Natural killer cell treated with Interleukin-12 subunit alpha and Interleukin-12 subunit beta and Interleukin-15 and Interleukin-18, amount 100 ng/mL, for 72 hours (primary cell): ENCODE data around the gene F9. TPM values are rescaled to one million over a fixed set of nuclear protein-coding genes. Genes with fewer than 3 reads are reported as not detected.
"Not testable (repeated sequence)": the region's sequence is repeated elsewhere in the genome, so short reads cannot be mapped to it uniquely, and the experiment has no call there.

Experiments
- ATAC-seq, 2 donors: fragments of 150-1000 bp; cut with Tn5 transposase in 1 of 2; sonication (Bioruptor Pico), chemical (Tn5 transposase) in 1 of 2; 2 replicates each; pipeline ENCODE4 v1.10.0; 2021
- DNase-seq: peaks from one replicate; pipeline ENCODE4 v3.0.0; 2022; ENCODE audit warnings: low spot score
- H3K27ac Mint-ChIP-seq, 2 donors: 1 replicate in 1 of 2; 2 replicates in 1 of 2; pipeline ENCODE4 v1.8.0; 2022; ENCODE audit warnings: mixed read lengths in 2 of 2, mild to moderate bottlenecking in 1 of 2, moderate library complexity in 1 of 2
- H3K27me3 Mint-ChIP-seq, 2 donors: 1 replicate in 1 of 2; 2 replicates in 1 of 2; pipeline ENCODE4 v1.8.0; 2022; ENCODE audit warnings: mixed read lengths in 2 of 2
- H3K36me3 Mint-ChIP-seq: one replicate; pipeline ENCODE4 v1.8.0; 2022; ENCODE audit warnings: mixed read lengths
- H3K4me1 Mint-ChIP-seq, 2 donors: 1 replicate in 1 of 2; 2 replicates in 1 of 2; pipeline ENCODE4 v1.8.0; 2022; ENCODE audit warnings: low read depth in 2 of 2, mixed read lengths in 2 of 2, mild to moderate bottlenecking in 1 of 2
- H3K4me3 Mint-ChIP-seq: one replicate; pipeline ENCODE4 v1.8.0; 2022; ENCODE audit warnings: mixed read lengths
- H3K9me3 Mint-ChIP-seq: 2 replicates; pipeline ENCODE4 v1.8.0; 2022; ENCODE audit warnings: mixed read lengths
- total RNA-seq, 2 donors: library from RNA; stranded (reverse); gene quantifications; one replicate each; pipeline ENCODE4 v1.2.3, GENCODE V29; 2022

F9 gene
- total RNA-seq = not detected

DNA sequence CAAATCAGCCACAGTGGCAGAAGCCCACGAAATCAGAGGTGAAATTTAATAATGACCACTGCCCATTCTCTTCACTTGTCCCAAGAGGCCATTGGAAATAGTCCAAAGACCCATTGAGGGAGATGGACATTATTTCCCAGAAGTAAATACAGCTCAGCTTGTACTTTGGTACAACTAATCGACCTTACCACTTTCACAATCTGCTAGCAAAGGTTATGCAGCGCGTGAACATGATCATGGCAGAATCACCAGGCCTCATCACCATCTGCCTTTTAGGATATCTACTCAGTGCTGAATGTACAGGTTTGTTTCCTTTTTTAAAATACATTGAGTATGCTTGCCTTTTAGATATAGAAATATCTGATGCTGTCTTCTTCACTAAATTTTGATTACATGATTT lies at the start of gene F9:
Gene F9, plus strand, starts transcription at position 190 of the 400 bp plus-strand sequence. Its CDS starts 26 bp downstream, at position 216.
- ATAC-seq (no peak), DNase-seq (no peak)
- H3K4me1 Mint-ChIP-seq = no peaks in the 10 kb centered on the region
- H3K36me3 Mint-ChIP-seq = no peaks in the 10 kb centered on the region
- H3K27me3 Mint-ChIP-seq = peaks cover 0 to 6% of the 10 kb centered on the region in 2 donors
- H3K27ac Mint-ChIP-seq = no peak within 1 kb of the TSS
- no peak within 1 kb of the TSS for H3K4me3 Mint-ChIP-seq
- no peaks in the 10 kb centered on the region for H3K9me3 Mint-ChIP-seq

DNA sequence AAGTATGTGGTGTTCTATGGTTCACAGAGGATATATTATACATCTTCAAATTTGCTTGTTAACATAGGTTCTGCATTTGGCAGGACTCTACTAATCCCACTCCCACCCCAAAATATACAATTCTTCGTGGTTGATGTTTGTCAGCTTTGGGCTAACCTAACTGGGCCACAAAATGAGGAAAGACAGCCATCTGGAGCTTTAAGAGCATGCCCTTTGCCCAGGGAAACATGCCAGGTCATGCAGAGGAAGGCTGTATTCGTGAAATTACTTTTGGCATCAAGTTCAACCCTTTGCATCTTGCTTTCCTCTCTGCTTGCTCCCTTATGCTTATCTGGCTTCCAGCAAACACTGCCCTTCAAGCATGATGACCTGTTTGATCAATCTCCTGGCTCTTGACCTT lies 46.8 kb upstream of the F9 start:
- H3K27me3 Mint-ChIP-seq = peaks cover 0 to 34% of the 10 kb centered on the region in 2 donors
- H3K9me3 Mint-ChIP-seq = no peaks in the 10 kb centered on the region
- DNase-seq = no peak
- no peak overlapping the region for H3K27ac Mint-ChIP-seq
- ATAC-seq = no peak
- H3K4me3 Mint-ChIP-seq = no peak overlapping the region
- no peaks in the 10 kb centered on the region for H3K4me1 Mint-ChIP-seq
- H3K36me3 Mint-ChIP-seq = no peaks in the 10 kb centered on the region

DNA sequence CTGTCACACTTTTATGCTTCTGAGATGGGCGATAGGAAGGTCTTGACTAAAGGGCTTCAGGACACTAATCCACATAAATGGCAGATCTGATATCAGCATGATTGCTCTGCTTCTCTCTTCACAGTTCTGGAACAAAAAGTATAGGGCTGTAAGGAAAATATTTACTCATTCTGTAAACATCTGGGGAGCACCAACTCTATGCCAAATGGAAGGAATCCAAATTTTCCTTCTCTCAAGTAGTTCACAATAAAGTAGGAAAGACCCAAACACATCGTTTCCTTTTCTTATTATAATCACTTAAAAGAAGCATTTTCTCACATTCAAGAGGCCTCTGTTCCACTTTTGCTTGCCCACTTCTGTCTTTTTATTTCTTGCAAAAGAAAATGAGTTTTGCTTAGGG lies 45.9 kb upstream of the F9 start:
- Mint-ChIP-seq H3K27ac (no peak overlapping the region), H3K4me3 (no peak overlapping the region), H3K27me3 (peaks cover 0 to 34% of the 10 kb centered on the region in 2 donors), H3K4me1 (no peaks in the 10 kb centered on the region), H3K9me3 (no peaks in the 10 kb centered on the region), H3K36me3 (no peaks in the 10 kb centered on the region)
- ATAC-seq = no peak
- no peak for DNase-seq

DNA sequence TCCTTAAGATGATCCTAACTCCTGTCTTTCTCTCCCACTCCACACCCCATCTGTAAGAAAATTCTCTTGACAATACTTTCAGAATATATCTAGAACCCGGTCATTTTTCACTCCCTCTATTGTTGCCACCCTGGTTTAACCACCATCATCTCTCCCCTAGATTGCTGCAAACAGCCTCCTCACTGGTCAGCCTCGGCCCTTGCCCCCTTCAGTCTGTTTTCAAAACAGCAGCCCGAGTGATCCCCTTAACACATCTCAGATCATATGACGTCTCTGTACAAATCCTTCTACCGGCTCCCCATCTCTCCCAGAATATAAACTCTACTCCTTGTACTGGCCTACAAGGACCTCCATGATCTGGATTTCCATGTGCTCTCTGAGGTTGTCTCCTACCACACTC lies 35.2 kb upstream of the F9 start:
- no peak for ATAC-seq
- Mint-ChIP-seq H3K36me3 (no peaks in the 10 kb centered on the region), H3K4me1 (peaks cover 0 to 4% of the 10 kb centered on the region in 2 donors), H3K27me3 (peaks cover 4 to 8% of the 10 kb centered on the region in 2 donors), H3K9me3 (no peaks in the 10 kb centered on the region), H3K4me3 (no peak overlapping the region), H3K27ac (no peak overlapping the region)
- DNase-seq = no peak

DNA sequence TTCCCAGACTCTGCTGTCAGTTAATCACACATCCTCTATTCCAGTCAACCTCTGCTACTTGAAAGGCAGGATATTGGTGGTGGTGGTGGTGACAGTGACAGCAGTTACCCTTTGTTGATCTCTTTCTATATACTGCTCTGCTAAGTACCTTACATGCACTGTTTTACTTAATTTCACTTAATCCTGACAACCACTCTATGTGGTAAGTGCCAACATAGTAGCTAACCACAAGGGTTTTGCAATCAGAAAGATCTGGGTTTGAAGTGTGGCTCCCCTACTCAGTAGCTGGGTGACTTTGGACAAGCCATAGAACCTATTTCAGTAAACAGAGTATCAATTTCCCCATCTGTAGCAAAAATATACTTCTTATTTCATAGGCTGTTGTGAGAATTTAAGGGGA lies 24.2 kb upstream of the F9 start:
- no peak overlapping the region for H3K27ac Mint-ChIP-seq
- peak in 1 of 2 donors; percentile 52 for ATAC-seq
- no peak for DNase-seq
- no peaks in the 10 kb centered on the region for H3K36me3 Mint-ChIP-seq
- no peak overlapping the region for H3K4me3 Mint-ChIP-seq
- peaks cover 0 to 5% of the 10 kb centered on the region in 2 donors for H3K4me1 Mint-ChIP-seq
- no peaks in the 10 kb centered on the region for H3K9me3 Mint-ChIP-seq
- peaks cover 0 to 12% of the 10 kb centered on the region in 2 donors for H3K27me3 Mint-ChIP-seq

DNA sequence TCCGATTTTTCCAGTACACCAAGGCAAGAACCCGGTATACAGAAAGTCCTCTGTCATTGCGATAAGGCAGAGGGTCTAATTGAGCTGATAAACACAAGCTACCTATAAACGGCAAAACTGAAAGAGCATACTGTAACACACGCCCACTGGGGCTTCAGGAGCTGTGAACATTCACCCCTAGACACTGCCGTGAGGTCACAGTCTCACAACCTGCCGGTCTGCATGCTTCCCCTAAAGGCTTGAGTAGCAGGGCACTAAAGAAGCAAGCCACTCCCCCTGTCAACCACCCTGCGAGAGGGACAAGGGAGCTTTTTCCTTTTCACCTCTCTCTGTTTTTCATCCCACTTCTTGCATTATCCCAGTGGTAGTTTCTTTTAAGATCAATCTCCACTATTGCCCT lies 22.4 kb upstream of the F9 start:
- H3K9me3 Mint-ChIP-seq = no peaks in the 10 kb centered on the region
- H3K27me3 Mint-ChIP-seq = peaks cover 0 to 10% of the 10 kb centered on the region in 2 donors
- peaks cover 0 to 5% of the 10 kb centered on the region in 2 donors for H3K4me1 Mint-ChIP-seq
- ATAC-seq (no peak), DNase-seq (no peak)
- no peak overlapping the region for H3K4me3 Mint-ChIP-seq
- H3K36me3 Mint-ChIP-seq = no peaks in the 10 kb centered on the region
- no peak overlapping the region for H3K27ac Mint-ChIP-seq

DNA sequence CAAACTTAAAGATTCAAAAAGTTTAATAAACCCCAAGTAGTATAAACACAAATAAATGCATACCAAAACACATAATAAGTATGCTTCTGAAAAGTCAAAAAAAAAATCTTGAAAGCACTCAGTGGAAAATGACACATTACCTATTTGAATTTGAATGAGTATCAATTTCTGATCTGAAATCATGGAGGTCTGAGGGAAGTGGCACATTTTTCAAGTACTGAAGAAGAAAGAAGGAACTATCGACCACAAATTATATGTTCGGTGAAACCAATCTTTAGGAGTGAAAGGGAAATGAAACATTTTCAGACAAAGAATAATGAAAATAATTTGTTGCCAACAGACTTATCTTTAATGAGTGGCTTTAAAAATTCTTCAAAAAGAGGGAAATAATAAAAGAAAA lies 12.1 kb upstream of the F9 start:
- DNase-seq (no peak), ATAC-seq (no peak)
- Mint-ChIP-seq H3K9me3 (no peaks in the 10 kb centered on the region), H3K4me1 (no peaks in the 10 kb centered on the region), H3K27ac (no peak overlapping the region), H3K36me3 (no peaks in the 10 kb centered on the region), H3K27me3 (peaks cover 15 to 25% of the 10 kb centered on the region in 2 donors), H3K4me3 (no peak overlapping the region)

DNA sequence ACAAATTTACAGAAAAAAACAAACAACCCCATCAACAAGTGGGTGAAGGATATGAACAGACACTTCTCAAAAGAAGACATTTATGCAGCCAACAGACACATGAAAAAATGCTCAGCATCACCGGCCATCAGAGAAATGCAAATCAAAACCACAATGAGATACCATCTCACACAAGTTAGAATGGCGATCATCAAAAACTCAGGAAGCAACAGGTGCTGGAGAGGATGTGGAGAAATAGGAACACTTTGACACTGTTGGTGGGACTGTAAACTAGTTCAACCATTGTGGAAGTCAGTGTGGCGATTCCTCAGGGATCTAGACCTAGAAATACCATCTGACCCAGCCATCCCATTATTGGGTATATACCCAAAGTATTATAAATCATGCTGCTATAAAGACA lies 1.7 kb upstream of the F9 start:
- H3K4me3 Mint-ChIP-seq, H3K9me3 Mint-ChIP-seq, H3K4me1 Mint-ChIP-seq, DNase-seq, H3K27me3 Mint-ChIP-seq, H3K36me3 Mint-ChIP-seq, H3K27ac Mint-ChIP-seq, ATAC-seq: not testable (repeated sequence)

DNA sequence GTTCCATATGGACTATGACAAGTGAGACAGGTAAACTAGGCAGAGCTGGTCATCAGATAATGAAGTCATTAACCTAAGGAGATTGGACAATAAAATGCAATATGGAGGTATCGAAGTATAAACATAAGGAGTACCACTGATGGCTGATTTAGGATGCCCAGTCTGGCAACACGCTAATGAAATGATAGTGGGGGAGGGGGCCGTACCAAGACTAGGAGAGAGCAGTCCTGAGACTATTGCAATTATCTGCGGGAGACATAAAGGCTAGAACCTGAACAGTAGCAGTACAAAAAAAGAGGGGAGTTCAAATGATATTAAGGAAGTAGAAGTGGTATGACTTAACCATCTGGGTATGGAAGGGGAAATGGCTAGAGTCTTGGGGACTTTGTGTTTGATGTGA lies 2.3 kb downstream of the F9 start:
- peaks cover 0 to 8% of the 10 kb centered on the region in 2 donors for H3K27me3 Mint-ChIP-seq
- no peak overlapping the region for H3K27ac Mint-ChIP-seq
- H3K36me3 Mint-ChIP-seq = no peaks in the 10 kb centered on the region
- no peak overlapping the region for H3K4me3 Mint-ChIP-seq
- ATAC-seq (no peak), DNase-seq (no peak)
- H3K4me1 Mint-ChIP-seq = no peaks in the 10 kb centered on the region
- no peaks in the 10 kb centered on the region for H3K9me3 Mint-ChIP-seq

DNA sequence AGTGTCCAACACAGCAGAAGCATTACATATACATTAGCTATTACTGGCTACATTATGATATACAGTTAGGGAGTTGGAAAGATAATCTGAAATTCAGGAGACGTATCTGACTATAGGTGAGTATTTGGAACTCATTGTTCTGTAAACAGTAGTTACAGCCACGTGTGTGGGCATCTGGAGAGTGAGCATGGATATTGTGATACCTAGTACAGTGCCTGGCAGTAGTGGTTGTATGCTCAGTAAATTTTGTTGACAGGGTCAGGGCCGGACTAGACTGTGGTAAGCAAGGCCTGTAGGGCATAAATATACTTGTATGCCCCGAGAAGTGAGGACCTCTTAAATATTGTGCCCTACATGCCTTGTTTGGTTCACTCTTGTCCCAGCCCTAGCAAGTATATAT lies 2.9 kb downstream of the F9 start:
- Mint-ChIP-seq H3K4me1 (no peaks in the 10 kb centered on the region), H3K9me3 (no peaks in the 10 kb centered on the region), H3K36me3 (no peaks in the 10 kb centered on the region), H3K27me3 (peaks cover 0 to 10% of the 10 kb centered on the region in 2 donors), H3K27ac (no peak overlapping the region), H3K4me3 (no peak overlapping the region)
- ATAC-seq (peak in 1 of 2 donors; percentile 40), DNase-seq (no peak)

DNA sequence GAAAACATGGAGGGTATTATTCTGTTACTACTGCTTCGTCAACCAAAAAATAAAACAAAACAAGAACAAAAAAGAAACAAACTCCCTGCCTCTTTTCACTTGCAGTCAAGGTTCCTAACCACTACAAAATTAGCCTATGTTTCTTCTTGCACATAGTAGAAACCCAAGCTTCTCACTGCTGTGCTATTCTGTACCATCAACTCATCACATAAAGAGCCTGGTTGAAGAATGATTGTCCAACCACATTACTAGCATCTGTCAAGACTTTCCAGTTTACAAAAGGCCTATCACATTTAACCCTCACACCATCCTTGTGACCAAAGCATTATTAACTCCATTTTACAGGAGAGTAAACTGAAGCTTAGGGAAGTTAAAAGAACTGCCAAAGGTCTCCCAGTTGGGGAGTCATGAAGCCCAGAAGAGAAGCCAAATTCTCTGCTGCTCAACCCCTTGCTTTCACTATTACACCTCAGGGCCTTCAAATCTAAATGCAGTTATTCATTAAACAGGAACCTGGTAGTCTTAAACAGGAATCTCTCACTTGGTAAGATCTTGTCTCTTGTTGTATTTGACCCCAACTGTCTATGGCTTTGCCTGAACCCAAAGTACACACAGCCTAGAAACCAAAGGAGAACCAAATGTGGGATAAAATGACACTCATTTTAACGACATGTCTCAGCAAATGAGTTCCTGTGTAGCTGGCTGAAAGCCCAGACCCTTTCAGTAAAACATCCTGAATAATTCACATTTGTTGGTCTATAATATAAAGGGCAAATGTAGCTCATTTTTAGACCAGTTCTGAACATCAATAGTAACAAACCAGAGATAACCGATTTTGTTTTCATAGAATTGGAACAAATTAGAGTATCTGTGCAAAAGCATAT lies 8.6 kb downstream of the F9 start:
- Mint-ChIP-seq H3K27ac (no peak overlapping the region), H3K27me3 (peaks cover 0 to 34% of the 10 kb centered on the region in 2 donors), H3K36me3 (no peaks in the 10 kb centered on the region), H3K4me3 (no peak overlapping the region), H3K4me1 (no peaks in the 10 kb centered on the region), H3K9me3 (no peaks in the 10 kb centered on the region)
- no peak for DNase-seq
- ATAC-seq = no peak

DNA sequence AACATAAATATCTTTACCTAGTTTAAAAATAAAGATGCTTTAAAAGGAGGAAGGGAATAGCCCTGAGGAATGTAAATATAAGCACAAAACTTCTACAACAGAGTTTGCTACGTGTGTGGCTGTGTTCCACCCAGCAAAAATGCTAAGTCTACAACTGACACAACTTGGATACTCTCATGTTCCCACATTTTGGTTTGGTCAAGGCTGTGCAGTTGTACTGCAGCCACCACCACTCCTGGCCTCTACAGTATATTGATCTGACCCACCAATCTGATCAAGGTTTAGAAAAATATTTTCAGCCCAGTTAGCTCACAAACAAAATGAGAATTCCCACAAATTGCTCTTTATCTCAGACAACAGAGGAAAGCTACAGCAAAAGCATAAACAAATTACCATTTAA lies 12.1 kb downstream of the F9 start:
- H3K4me3 Mint-ChIP-seq = no peak overlapping the region
- H3K36me3 Mint-ChIP-seq = no peaks in the 10 kb centered on the region
- H3K27ac Mint-ChIP-seq = no peak overlapping the region
- DNase-seq (no peak), ATAC-seq (no peak)
- peaks cover 0 to 35% of the 10 kb centered on the region in 2 donors for H3K27me3 Mint-ChIP-seq
- no peaks in the 10 kb centered on the region for H3K9me3 Mint-ChIP-seq
- no peaks in the 10 kb centered on the region for H3K4me1 Mint-ChIP-seq

DNA sequence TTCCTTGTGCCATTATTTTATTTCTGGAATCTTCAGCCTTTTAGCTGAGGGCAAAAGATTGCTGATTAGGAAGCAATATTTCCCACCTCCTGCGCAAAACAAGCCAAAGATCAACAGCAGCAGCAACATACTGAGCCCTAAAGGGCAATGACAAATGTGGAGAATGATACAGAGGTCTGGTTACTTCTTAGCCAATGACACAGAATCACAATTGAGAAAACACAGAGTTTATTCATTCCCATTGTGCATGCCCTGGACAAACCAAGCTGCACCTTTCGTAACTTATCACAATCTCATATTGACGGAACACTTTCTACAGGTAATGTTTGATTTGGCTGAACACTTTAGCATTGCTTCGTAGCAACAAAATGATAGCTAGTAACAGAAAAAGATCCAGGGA lies 13.4 kb downstream of the F9 start:
- no peak for DNase-seq
- Mint-ChIP-seq H3K9me3 (no peaks in the 10 kb centered on the region), H3K4me3 (no peak overlapping the region), H3K4me1 (no peaks in the 10 kb centered on the region), H3K27ac (no peak overlapping the region), H3K27me3 (peaks cover 0 to 28% of the 10 kb centered on the region in 2 donors), H3K36me3 (no peaks in the 10 kb centered on the region)
- no peak for ATAC-seq

DNA sequence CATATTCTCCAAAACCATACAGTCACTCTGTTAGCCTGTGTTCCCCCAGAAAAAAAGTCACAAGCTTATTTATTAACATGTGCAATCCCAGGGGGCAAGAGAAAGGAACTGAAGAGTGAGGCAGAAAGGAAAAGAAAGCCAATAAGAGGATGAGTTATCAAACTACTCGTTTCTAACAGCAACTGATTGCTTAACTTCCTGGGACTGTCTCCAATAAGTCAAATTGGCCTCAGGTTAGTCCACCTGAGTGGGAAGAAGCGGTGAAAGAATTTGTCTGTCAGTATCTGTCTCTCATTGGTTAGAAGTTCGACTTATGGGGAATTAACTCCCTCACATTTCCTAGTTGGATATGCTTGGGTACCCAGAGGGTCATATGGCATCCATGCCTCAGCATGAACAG lies 14.1 kb downstream of the F9 start:
- DNase-seq (no peak), ATAC-seq (no peak)
- Mint-ChIP-seq H3K4me3 (no peak overlapping the region), H3K9me3 (no peaks in the 10 kb centered on the region), H3K4me1 (no peaks in the 10 kb centered on the region), H3K27me3 (peaks cover 0 to 28% of the 10 kb centered on the region in 2 donors), H3K36me3 (no peaks in the 10 kb centered on the region), H3K27ac (no peak overlapping the region)

DNA sequence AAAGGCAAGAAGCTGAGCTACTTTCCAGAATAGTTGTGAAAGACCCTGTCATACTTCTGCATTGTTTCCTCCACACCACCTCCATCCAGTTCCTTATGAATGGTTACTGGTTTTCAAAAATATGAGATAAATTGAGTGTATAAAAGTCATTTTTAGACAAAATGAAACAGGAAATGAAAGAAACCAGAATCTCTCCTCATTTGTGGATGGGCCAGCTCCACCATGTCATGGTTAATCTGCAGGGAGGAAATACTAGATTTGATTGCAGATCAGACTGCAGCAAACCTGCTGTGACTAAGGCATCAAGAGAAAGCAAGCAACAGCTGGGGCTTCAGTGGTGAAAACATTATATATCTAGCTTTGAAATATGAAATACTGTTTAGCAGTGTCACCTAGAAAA lies 23.8 kb downstream of the F9 start:
- Mint-ChIP-seq H3K4me1 (peaks cover 9 to 11% of the 10 kb centered on the region in 2 donors), H3K4me3 (peak overlapping the region; percentile 15), H3K27ac (no peak overlapping the region), H3K27me3 (peaks cover 8 to 23% of the 10 kb centered on the region in 2 donors), H3K36me3 (no peaks in the 10 kb centered on the region), H3K9me3 (no peaks in the 10 kb centered on the region)
- DNase-seq (no peak), ATAC-seq (no peak)
